PFSK-1 (cell line): ENCODE measurements around the gene RPH3AL.

Source experiments
- FOXP2 ChIP-seq: optimal IDR thresholded peaks from 2 replicates; pipeline ENCODE3; 2011; ENCODE audit warnings: borderline replicate concordance, control low read depth, inconsistent platforms; ENCODE audit not compliant: insufficient read depth; ENCODE audit errors: extremely low read length, extremely low read depth
- POLR2AphosphoS5 ChIP-seq: IDR thresholded peaks from 2 replicates; pipeline ENCODE4 v1.6.1; 2012; ENCODE audit warnings: low read depth, mild to moderate bottlenecking, control low read depth, low read length, moderate library complexity
- SIN3A ChIP-seq: IDR thresholded peaks from 2 replicates; pipeline ENCODE4 v1.6.1; 2012; ENCODE audit warnings: mild to moderate bottlenecking, low read length, moderate library complexity, borderline replicate concordance; ENCODE audit not compliant: insufficient read depth
- TAF1 ChIP-seq: IDR thresholded peaks from 2 replicates; pipeline ENCODE4 v1.6.1; 2012; ENCODE audit warnings: low read length, control low read depth, borderline replicate concordance; ENCODE audit not compliant: insufficient read depth
- TF ChIP-seq, protein P1 (sequence below), 2 experiments: IDR thresholded peaks; 2 replicates each; pipeline versions ENCODE4 v1.6.1 to v1.8.0; 2011 to 2012; ENCODE audit warnings: low read depth in 2 of 2, low read length in 2 of 2, control low read depth in 1 of 2, inconsistent platforms in 1 of 2, mild to moderate bottlenecking in 1 of 2, moderate library complexity in 1 of 2; ENCODE audit not compliant: insufficient read depth in 1 of 2

Gene RPH3AL

DNA sequence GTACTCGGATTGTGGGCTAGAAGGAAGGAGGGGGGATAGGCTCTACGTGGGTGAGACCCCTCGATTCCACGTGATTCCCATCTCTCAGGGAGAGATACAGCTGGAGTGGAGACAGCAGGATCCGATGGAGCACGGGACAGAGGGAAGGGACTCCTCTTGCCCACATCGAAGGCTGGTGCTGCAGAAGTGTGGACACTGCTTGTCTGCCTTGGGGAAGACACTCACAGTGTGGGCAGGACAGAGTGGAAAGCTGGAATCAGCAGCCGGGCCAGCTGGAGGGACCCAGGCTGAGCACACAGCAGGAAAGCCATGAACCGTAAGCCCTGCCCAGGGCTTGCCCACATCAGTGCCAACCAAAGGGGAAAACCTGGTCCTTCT, 42.1 kb upstream of the RPH3AL start:
- TF ChIP-seq POLR2AphosphoS5 = no peak
- no peak for TF ChIP-seq TAF1
- TF ChIP-seq, protein P1, sequence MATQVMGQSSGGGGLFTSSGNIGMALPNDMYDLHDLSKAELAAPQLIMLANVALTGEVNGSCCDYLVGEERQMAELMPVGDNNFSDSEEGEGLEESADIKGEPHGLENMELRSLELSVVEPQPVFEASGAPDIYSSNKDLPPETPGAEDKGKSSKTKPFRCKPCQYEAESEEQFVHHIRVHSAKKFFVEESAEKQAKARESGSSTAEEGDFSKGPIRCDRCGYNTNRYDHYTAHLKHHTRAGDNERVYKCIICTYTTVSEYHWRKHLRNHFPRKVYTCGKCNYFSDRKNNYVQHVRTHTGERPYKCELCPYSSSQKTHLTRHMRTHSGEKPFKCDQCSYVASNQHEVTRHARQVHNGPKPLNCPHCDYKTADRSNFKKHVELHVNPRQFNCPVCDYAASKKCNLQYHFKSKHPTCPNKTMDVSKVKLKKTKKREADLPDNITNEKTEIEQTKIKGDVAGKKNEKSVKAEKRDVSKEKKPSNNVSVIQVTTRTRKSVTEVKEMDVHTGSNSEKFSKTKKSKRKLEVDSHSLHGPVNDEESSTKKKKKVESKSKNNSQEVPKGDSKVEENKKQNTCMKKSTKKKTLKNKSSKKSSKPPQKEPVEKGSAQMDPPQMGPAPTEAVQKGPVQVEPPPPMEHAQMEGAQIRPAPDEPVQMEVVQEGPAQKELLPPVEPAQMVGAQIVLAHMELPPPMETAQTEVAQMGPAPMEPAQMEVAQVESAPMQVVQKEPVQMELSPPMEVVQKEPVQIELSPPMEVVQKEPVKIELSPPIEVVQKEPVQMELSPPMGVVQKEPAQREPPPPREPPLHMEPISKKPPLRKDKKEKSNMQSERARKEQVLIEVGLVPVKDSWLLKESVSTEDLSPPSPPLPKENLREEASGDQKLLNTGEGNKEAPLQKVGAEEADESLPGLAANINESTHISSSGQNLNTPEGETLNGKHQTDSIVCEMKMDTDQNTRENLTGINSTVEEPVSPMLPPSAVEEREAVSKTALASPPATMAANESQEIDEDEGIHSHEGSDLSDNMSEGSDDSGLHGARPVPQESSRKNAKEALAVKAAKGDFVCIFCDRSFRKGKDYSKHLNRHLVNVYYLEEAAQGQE (IDR thresholded peaks at IDR 0.05; ENCODE audit: insufficient read depth in 1 of 2, low read depth in 2 of 2, low read length in 2 of 2) = no peak
- no peak for TF ChIP-seq FOXP2
- TF ChIP-seq SIN3A = no peak

DNA sequence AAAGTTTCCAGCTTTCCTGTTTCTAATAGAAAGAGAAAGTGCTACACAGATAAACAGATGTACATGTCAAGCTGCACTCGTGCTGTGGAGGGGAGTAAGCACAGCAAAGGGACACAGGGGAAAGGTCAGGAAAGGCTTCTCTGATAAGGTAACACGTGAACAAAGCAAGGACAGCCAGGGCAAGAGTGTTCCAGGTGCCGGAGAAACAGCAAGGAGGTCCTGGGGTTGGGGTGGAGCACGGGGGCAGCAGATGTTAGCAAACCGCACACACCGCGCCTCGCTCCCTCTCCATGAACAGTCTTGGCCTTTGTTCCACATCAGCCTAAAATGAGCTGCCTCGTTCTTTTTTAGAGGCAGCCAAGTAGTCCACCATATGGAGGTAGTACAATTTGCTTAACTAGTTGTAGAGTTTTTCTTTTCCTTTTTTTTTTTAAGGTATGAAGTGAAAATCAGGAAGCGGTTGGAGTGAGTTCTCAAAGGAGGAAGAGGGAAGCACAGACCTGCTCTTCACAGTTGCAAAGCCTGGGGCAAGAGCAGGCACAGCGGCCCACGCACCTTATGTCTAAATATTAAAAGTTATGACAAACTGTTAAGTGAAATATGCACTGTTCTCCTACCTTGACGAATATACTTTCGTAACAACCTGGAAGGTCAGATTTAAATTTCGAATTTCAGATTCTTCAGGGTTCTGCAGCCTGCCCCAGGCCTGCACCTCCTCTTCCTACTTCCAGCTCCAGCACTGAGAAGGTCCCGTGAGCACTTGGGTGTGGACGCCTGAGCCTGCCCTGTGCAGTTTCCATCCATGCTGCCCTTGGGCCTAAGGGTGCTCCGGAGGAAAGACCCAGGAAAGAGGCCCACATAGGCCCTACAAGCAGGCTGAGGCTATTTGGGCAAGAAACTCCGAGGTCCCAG, 41.5 kb upstream of the RPH3AL start:
- TF ChIP-seq TAF1 (no peak), FOXP2 (no peak), POLR2AphosphoS5 (no peak), SIN3A (no peak)
- TF ChIP-seq, protein P1 (IDR thresholded peaks at IDR 0.05; ENCODE audit: insufficient read depth in 1 of 2, low read depth in 2 of 2, low read length in 2 of 2) = no peak

DNA sequence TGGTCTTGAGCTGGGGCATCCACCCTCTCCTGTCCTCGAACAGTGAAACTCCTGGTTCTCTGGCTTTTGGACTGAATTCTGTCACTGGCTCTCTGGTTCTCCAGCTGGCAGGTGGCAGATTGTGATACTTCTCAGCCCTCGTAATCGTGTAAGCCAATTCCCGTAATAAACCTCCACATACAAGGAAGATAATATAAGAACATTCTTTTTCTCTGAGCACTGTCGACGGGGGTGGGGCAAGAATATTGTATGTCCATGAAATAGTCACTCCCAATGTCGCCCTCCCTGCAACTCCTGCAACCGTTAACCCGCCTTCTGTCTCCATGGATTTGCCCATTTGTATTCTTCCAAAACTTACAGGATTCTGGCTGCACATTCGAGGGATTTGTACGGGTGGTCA, 39.2 kb upstream of the RPH3AL start:
- TF ChIP-seq, protein P1 (IDR thresholded peaks at IDR 0.05; ENCODE audit: insufficient read depth in 1 of 2, low read depth in 2 of 2, low read length in 2 of 2) = no peak
- TF ChIP-seq TAF1 (no peak), POLR2AphosphoS5 (no peak), FOXP2 (no peak), SIN3A (no peak)

DNA sequence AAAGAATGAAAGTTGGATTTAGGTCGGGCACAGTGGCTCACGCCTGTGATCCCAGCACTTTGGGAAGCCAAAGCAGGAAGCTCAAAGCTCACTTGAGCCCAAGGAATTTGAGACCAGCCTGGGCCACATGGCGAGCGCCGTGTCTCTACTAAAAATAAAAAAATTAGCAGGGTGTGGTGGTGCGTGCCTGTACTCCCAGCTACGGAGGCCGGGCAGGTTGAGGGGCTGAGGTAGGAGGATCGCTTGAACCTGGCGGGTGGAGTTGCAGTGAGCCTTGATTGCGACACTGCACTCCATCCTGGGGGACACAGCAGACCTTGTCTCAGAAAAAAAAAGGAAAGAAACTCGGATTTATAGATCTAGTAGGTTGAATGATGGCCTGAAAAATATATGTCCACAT, 37.4 kb upstream of the RPH3AL start:
- TF ChIP-seq SIN3A (no peak), POLR2AphosphoS5 (no peak), TAF1 (no peak), FOXP2 (no peak)
- TF ChIP-seq, protein P1 (IDR thresholded peaks at IDR 0.05; ENCODE audit: insufficient read depth in 1 of 2, low read depth in 2 of 2, low read length in 2 of 2) = no peak

DNA sequence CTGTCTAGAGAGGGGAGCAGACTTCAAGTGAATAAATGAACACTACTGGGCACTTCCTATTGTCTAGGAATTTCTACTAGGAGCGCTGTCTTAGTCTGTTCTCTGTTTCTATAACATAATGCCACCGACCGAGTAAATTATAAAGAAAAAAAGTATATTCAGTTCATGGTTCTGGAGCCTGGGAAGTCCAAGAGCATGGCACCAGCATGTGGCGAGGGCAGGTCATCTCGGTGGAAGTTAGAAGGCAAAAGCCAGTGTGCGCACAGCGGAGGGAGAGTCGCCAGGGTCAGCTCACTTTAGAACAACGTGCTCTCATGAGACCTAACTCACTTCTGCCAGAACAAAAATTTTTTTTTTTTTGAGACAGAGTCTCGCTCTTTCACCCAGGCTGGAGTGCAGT, 35.5 kb upstream of the RPH3AL start:
- TF ChIP-seq FOXP2 (no peak), TAF1 (no peak), POLR2AphosphoS5 (no peak), SIN3A (no peak)
- TF ChIP-seq, protein P1 (IDR thresholded peaks at IDR 0.05; ENCODE audit: insufficient read depth in 1 of 2, low read depth in 2 of 2, low read length in 2 of 2) = no peak
